WTC11 (cell line): Measurements from ENCODE around the gene TDRD9.
A peak's percentile ranks its signal among the peaks of the same experiment; 100 is the strongest.

Source experiments
- ELF4 ChIP-seq: sonication (generic); formaldehyde crosslinking; IDR thresholded peaks from 2 replicates; pipeline ENCODE4 v1.8.1; 2022; ENCODE audit warnings: low read depth, mild to moderate bottlenecking, moderate library complexity, missing genetic modification reagents
- ESRRA ChIP-seq: sonication (generic); formaldehyde crosslinking; IDR thresholded peaks from 2 replicates; pipeline ENCODE4 v1.8.1; 2022; ENCODE audit warnings: mild to moderate bottlenecking, missing genetic modification reagents, borderline replicate concordance
- ETV6 ChIP-seq: sonication (generic); formaldehyde crosslinking; IDR thresholded peaks from 2 replicates; pipeline ENCODE4 v1.8.1; 2022; ENCODE audit warnings: mild to moderate bottlenecking, missing genetic modification reagents
- JUN ChIP-seq: sonication (generic); formaldehyde crosslinking; IDR thresholded peaks from 2 replicates; pipeline ENCODE4 v1.8.0; 2023; ENCODE audit warnings: mild to moderate bottlenecking, missing genetic modification reagents
- TF ChIP-seq, protein P1 (sequence below): fragments of 200-600 bp; IDR thresholded peaks from 2 replicates; pipeline ENCODE4 v1.8.0; 2022; ENCODE audit warnings: antibody characterized with exemption
- TF ChIP-seq, protein P2 (sequence below): sonication (generic); formaldehyde crosslinking; IDR thresholded peaks from 2 replicates; pipeline ENCODE4 v1.8.1; 2022; ENCODE audit warnings: missing genetic modification reagents, borderline replicate concordance
- TF ChIP-seq, protein P3 (sequence below): sonication (generic); formaldehyde crosslinking; IDR thresholded peaks from 2 replicates; pipeline ENCODE4 v1.8.0; 2022; ENCODE audit warnings: mild to moderate bottlenecking, missing genetic modification reagents
- TF ChIP-seq, protein P4 (sequence below): sonication (generic); formaldehyde crosslinking; IDR thresholded peaks from 2 replicates; pipeline ENCODE4 v1.8.0; 2022; ENCODE audit warnings: mild to moderate bottlenecking, missing genetic modification reagents
- TF ChIP-seq, protein P5 (sequence below): sonication (generic); formaldehyde crosslinking; IDR thresholded peaks from 2 replicates; pipeline ENCODE4 v1.8.0; 2022; ENCODE audit warnings: mild to moderate bottlenecking, missing genetic modification reagents
- TF ChIP-seq, protein P6 (sequence below): sonication (generic); formaldehyde crosslinking; IDR thresholded peaks from 2 replicates; pipeline ENCODE4 v1.8.0; 2022; ENCODE audit warnings: mild to moderate bottlenecking, missing genetic modification reagents

DNA sequence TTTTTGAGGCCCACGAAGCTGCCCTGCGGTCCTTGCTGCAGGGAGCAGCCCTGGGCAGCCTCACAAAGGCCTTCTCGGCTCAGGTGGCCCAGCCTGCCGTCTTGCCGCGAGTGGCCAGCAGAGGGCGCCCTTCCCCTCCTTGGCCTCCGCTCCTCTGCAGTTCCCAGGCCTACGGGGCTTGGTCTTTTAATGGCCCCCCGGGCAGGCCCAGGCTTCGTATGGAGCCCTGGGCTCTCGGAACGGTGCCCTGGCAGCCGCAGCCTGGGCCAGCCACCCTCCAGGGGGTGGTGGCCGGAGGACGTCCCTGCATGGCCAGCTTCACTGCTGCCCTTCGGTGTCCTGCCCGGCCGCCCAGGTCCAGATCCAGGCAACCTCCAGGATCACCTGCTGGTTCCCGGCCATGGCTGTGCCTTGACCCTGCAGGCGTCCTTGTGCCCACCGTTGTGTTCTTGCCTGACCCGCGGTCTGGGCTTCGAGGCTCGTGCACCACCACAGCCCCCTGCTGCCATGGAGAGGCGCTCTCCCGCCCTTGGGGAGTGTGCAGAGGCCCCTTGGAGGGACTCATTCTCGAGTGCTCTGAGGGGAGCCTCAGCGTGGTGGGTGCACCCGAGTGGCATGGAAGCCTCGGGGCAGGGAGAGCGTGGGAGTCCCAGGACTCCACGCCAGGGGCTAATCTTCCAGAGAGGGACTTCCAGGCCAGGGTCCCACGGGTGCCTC lies 166.6 kb downstream of the TDRD9 start:
- TF ChIP-seq, protein P1, sequence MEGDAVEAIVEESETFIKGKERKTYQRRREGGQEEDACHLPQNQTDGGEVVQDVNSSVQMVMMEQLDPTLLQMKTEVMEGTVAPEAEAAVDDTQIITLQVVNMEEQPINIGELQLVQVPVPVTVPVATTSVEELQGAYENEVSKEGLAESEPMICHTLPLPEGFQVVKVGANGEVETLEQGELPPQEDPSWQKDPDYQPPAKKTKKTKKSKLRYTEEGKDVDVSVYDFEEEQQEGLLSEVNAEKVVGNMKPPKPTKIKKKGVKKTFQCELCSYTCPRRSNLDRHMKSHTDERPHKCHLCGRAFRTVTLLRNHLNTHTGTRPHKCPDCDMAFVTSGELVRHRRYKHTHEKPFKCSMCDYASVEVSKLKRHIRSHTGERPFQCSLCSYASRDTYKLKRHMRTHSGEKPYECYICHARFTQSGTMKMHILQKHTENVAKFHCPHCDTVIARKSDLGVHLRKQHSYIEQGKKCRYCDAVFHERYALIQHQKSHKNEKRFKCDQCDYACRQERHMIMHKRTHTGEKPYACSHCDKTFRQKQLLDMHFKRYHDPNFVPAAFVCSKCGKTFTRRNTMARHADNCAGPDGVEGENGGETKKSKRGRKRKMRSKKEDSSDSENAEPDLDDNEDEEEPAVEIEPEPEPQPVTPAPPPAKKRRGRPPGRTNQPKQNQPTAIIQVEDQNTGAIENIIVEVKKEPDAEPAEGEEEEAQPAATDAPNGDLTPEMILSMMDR = peak; percentile 97
- TF ChIP-seq ESRRA = no peak
- TF ChIP-seq, protein P2, sequence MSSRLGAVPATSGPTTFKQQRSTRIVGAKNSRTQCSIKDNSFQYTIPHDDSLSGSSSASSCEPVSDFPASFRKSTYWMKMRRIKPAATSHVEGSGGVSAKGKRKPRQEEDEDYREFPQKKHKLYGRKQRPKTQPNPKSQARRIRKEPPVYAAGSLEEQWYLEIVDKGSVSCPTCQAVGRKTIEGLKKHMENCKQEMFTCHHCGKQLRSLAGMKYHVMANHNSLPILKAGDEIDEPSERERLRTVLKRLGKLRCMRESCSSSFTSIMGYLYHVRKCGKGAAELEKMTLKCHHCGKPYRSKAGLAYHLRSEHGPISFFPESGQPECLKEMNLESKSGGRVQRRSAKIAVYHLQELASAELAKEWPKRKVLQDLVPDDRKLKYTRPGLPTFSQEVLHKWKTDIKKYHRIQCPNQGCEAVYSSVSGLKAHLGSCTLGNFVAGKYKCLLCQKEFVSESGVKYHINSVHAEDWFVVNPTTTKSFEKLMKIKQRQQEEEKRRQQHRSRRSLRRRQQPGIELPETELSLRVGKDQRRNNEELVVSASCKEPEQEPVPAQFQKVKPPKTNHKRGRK = no peak
- no peak for TF ChIP-seq JUN (CRISPR knock-in tag)
- TF ChIP-seq, protein P3, sequence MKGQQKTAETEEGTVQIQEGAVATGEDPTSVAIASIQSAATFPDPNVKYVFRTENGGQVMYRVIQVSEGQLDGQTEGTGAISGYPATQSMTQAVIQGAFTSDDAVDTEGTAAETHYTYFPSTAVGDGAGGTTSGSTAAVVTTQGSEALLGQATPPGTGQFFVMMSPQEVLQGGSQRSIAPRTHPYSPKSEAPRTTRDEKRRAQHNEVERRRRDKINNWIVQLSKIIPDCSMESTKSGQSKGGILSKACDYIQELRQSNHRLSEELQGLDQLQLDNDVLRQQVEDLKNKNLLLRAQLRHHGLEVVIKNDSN = no peak
- TF ChIP-seq, protein P4, sequence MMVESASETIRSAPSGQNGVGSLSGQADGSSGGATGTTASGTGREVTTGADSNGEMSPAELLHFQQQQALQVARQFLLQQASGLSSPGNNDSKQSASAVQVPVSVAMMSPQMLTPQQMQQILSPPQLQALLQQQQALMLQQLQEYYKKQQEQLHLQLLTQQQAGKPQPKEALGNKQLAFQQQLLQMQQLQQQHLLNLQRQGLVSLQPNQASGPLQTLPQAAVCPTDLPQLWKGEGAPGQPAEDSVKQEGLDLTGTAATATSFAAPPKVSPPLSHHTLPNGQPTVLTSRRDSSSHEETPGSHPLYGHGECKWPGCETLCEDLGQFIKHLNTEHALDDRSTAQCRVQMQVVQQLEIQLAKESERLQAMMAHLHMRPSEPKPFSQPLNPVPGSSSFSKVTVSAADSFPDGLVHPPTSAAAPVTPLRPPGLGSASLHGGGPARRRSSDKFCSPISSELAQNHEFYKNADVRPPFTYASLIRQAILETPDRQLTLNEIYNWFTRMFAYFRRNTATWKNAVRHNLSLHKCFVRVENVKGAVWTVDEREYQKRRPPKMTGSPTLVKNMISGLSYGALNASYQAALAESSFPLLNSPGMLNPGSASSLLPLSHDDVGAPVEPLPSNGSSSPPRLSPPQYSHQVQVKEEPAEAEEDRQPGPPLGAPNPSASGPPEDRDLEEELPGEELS (CRISPR knock-in tag) = no peak
- no peak for TF ChIP-seq ELF4
- TF ChIP-seq ETV6 (CRISPR knock-in tag) = no peak
- TF ChIP-seq, protein P5, sequence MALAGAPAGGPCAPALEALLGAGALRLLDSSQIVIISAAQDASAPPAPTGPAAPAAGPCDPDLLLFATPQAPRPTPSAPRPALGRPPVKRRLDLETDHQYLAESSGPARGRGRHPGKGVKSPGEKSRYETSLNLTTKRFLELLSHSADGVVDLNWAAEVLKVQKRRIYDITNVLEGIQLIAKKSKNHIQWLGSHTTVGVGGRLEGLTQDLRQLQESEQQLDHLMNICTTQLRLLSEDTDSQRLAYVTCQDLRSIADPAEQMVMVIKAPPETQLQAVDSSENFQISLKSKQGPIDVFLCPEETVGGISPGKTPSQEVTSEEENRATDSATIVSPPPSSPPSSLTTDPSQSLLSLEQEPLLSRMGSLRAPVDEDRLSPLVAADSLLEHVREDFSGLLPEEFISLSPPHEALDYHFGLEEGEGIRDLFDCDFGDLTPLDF (CRISPR knock-in tag) = no peak
- TF ChIP-seq, protein P6, sequence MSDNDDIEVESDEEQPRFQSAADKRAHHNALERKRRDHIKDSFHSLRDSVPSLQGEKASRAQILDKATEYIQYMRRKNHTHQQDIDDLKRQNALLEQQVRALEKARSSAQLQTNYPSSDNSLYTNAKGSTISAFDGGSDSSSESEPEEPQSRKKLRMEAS (CRISPR knock-in tag) = peak; percentile 55; the same call in 1 of the 2 replicates
